ENCODE results near the gene BAIAP2.

Gene BAIAP2

GRCh38 chr17:81091774-81092517, 57.0 kb downstream of the BAIAP2 start (continued):
- TF ChIP-seq CSRNP3 (CRISPR knock-in tag; IDR thresholded peaks at IDR 0.05) (no peak), ISL1 (CRISPR knock-in tag; IDR thresholded peaks at IDR 0.05) (no peak), CREB5 (CRISPR knock-in tag; IDR thresholded peaks at IDR 0.05; ENCODE audit: low read depth) (no peak), TSHZ2 (CRISPR knock-in tag; IDR thresholded peaks at IDR 0.05) (no peak), RARB (CRISPR knock-in tag; IDR thresholded peaks at IDR 0.05) (no peak), PPARA (CRISPR knock-in tag; IDR thresholded peaks at IDR 0.05; ENCODE audit: borderline replicate concordance) (no peak), ESRRG (CRISPR knock-in tag; IDR thresholded peaks at IDR 0.05) (no peak), ZNF8 (CRISPR knock-in tag; IDR thresholded peaks at IDR 0.05) (no peak), ZC3H10 (CRISPR knock-in tag; IDR thresholded peaks at IDR 0.05) (no peak), OSR1 (CRISPR knock-in tag; IDR thresholded peaks at IDR 0.05) (no peak)

- no peak for ATAC-seq
- TF ChIP-seq ZFP3 (CRISPR knock-in tag; IDR thresholded peaks at IDR 0.05), result no peak
- no peak for TF ChIP-seq CSRNP3 (CRISPR knock-in tag; IDR thresholded peaks at IDR 0.05)
- no peak for TF ChIP-seq CSDC2 (CRISPR knock-in tag; IDR thresholded peaks at IDR 0.05)
- no peak for TF ChIP-seq TCF4 (CRISPR knock-in tag; IDR thresholded peaks at IDR 0.05; ENCODE audit: borderline replicate concordance)
- no peak for TF ChIP-seq TSHZ2 (CRISPR knock-in tag; IDR thresholded peaks at IDR 0.05)
- no peak for TF ChIP-seq PPARA (CRISPR knock-in tag; IDR thresholded peaks at IDR 0.05; ENCODE audit: borderline replicate concordance)
- no peak for TF ChIP-seq RARB (CRISPR knock-in tag; IDR thresholded peaks at IDR 0.05)
- TF ChIP-seq ESRRG (CRISPR knock-in tag; IDR thresholded peaks at IDR 0.05), result no peak
- no peak for TF ChIP-seq CREB5 (CRISPR knock-in tag; IDR thresholded peaks at IDR 0.05; ENCODE audit: low read depth)
- TF ChIP-seq ZNF70 (CRISPR knock-in tag; IDR thresholded peaks at IDR 0.05), result no peak
- TF ChIP-seq ZNF8 (CRISPR knock-in tag; IDR thresholded peaks at IDR 0.05), result no peak
- no peak for TF ChIP-seq ZFP30 (CRISPR knock-in tag; IDR thresholded peaks at IDR 0.05)
- TF ChIP-seq OSR1 (CRISPR knock-in tag; IDR thresholded peaks at IDR 0.05), result no peak
- TF ChIP-seq TOX (CRISPR knock-in tag; IDR thresholded peaks at IDR 0.05; ENCODE audit: borderline replicate concordance), result no peak
- no peak for TF ChIP-seq ISL1 (CRISPR knock-in tag; IDR thresholded peaks at IDR 0.05)
- TF ChIP-seq BACH2 (CRISPR knock-in tag; IDR thresholded peaks at IDR 0.05; ENCODE audit: borderline replicate concordance), result no peak
- no peak for TF ChIP-seq ZC3H10 (CRISPR knock-in tag; IDR thresholded peaks at IDR 0.05)
- TF ChIP-seq PATZ1 (CRISPR knock-in tag; IDR thresholded peaks at IDR 0.05; ENCODE audit: borderline replicate concordance), result no peak
- no peak for TF ChIP-seq ZNF565 (CRISPR knock-in tag; conservative IDR thresholded peaks at IDR 0.05; ENCODE audit: low read depth)
Measured at GRCh38 chr17:81092518-81093095, 57.7 kb downstream of the BAIAP2 start.
